ENCODE data around the gene TMEM205.

Gene TMEM205

DNA sequence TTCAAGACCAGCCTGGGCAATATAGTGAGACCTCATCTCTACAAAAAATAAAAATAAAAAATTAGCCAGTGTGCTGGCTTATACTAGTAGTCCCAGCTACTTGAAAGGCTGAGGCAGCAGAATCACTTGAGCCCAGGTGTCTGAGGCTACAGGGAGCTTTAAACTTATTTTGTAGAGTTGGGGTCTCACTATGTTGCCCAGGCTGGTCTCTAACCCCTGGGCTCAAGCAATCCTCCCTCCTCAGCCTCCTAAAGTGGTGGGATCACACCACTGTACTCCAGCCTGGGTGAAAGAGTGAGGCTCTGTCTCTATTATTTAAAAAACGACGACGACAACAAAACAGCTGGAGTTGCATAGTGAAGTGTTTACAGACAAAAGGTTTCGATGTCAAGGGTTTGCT, 14.6 kb downstream of the TMEM205 start:
- no peak overlapping the region for H2AFZ ChIP-seq (ENCODE audit: low read length)
- no peaks in the 10 kb centered on the region for H3K9me3 ChIP-seq (ENCODE audit: insufficient read depth, low read depth, low read length)
- H3K27me3 ChIP-seq (ENCODE audit: insufficient read depth, low read length, poor library complexity, severe bottlenecking) = no peaks in the 10 kb centered on the region
- no peaks in the 10 kb centered on the region for H3F3A ChIP-seq (ENCODE audit: low read depth)
- 0 out of 2 replicates have a peak, but pooled peaks cover 4% of the 10 kb centered on the region for H3K79me2 ChIP-seq (ENCODE audit: insufficient read depth, low read length)
- no peaks in the 10 kb centered on the region for H3K9me2 ChIP-seq (replicated peaks; ENCODE audit: low read depth, low read length)
- peaks cover 3% of the 10 kb centered on the region for H3K4me1 ChIP-seq (ENCODE audit: insufficient read depth, low read length, poor library complexity, severe bottlenecking)
- H3K9ac ChIP-seq (ENCODE audit: low read depth, low read length, poor library complexity, severe bottlenecking) = no peak overlapping the region
- no peaks in the 10 kb centered on the region for H3K36me3 ChIP-seq (ENCODE audit: insufficient read depth, low read length)
- TF ChIP-seq, protein P1, sequence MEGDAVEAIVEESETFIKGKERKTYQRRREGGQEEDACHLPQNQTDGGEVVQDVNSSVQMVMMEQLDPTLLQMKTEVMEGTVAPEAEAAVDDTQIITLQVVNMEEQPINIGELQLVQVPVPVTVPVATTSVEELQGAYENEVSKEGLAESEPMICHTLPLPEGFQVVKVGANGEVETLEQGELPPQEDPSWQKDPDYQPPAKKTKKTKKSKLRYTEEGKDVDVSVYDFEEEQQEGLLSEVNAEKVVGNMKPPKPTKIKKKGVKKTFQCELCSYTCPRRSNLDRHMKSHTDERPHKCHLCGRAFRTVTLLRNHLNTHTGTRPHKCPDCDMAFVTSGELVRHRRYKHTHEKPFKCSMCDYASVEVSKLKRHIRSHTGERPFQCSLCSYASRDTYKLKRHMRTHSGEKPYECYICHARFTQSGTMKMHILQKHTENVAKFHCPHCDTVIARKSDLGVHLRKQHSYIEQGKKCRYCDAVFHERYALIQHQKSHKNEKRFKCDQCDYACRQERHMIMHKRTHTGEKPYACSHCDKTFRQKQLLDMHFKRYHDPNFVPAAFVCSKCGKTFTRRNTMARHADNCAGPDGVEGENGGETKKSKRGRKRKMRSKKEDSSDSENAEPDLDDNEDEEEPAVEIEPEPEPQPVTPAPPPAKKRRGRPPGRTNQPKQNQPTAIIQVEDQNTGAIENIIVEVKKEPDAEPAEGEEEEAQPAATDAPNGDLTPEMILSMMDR (conservative IDR thresholded peaks at IDR 0.05; ENCODE audit: low read length) = no peak
- no peak for TF ChIP-seq EZH2phosphoT487 (IDR thresholded peaks at IDR 0.05; ENCODE audit: borderline replicate concordance)
- no peak overlapping the region for H3K4me2 ChIP-seq (ENCODE audit: low read depth, low read length, poor library complexity, severe bottlenecking)
- H3K4me3 ChIP-seq (ENCODE audit: low read length, poor library complexity, severe bottlenecking) = no peak overlapping the region
- no peaks in the 10 kb centered on the region for H4K20me1 ChIP-seq (ENCODE audit: insufficient read depth, low read length, poor library complexity, severe bottlenecking)

DNA sequence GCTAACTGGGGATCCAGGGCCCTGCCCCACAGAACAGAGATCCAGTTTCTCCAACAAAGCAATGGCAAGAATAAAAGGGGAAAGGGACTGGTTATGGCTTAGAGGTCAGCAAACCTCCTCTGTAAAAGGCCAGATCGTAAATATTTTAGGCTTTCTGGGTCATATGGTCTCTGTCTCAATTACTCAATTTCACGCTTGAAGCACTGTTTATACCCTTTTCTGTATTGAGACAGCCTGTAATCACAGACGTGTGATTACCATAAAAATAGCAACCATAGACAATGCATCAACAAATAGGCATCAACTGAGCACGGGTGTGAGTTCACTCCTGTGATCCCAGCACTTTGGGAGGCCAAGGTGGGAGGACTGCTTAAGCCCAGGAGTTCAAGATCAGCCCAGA, 15.9 kb downstream of the TMEM205 start:
- H3F3A ChIP-seq (ENCODE audit: low read depth) = no peaks in the 10 kb centered on the region
- no peak overlapping the region for H2AFZ ChIP-seq (ENCODE audit: low read length)
- H3K4me3 ChIP-seq (ENCODE audit: low read length, poor library complexity, severe bottlenecking) = no peak overlapping the region
- no peaks in the 10 kb centered on the region for H3K36me3 ChIP-seq (ENCODE audit: insufficient read depth, low read length)
- no peaks in the 10 kb centered on the region for H3K9me3 ChIP-seq (ENCODE audit: insufficient read depth, low read depth, low read length)
- peaks cover 10% of the 10 kb centered on the region for H3K4me1 ChIP-seq (ENCODE audit: insufficient read depth, low read length, poor library complexity, severe bottlenecking)
- no peak overlapping the region for H3K4me2 ChIP-seq (ENCODE audit: low read depth, low read length, poor library complexity, severe bottlenecking)
- no peaks in the 10 kb centered on the region for H4K20me1 ChIP-seq (ENCODE audit: insufficient read depth, low read length, poor library complexity, severe bottlenecking)
- H3K79me2 ChIP-seq (ENCODE audit: insufficient read depth, low read length) = peaks cover 9% of the 10 kb centered on the region; the same call in 1 of the 2 replicates
- no peaks in the 10 kb centered on the region for H3K27me3 ChIP-seq (ENCODE audit: insufficient read depth, low read length, poor library complexity, severe bottlenecking)
- H3K9ac ChIP-seq (ENCODE audit: low read depth, low read length, poor library complexity, severe bottlenecking) = no peak overlapping the region
- no peaks in the 10 kb centered on the region for H3K9me2 ChIP-seq (replicated peaks; ENCODE audit: low read depth, low read length)
- TF ChIP-seq, protein P1 (conservative IDR thresholded peaks at IDR 0.05; ENCODE audit: low read length) = no peak
- no peak for TF ChIP-seq EZH2phosphoT487 (IDR thresholded peaks at IDR 0.05; ENCODE audit: borderline replicate concordance)

DNA sequence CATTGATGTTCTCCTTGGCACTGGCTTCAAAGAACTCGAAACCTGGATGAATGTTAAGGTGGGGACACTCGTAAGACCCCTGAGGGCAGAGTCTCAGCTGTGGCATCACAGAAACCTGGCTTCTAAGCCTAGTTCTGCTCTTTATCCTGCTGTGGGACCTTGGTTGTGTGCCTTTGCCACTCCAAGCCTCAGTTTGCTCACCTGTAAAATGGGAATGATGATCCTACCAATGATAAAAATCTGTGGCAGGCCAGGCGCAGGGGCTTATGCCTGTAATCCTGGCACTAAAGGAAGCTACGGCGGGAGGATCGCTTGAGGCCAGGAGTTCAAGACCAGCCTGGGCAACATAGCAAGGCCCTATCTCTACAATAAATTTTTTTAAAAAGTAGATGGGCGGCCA, 20.5 kb downstream of the TMEM205 start:
- H3K9me2 ChIP-seq (replicated peaks; ENCODE audit: low read depth, low read length) = no peaks in the 10 kb centered on the region
- H3K9me3 ChIP-seq (ENCODE audit: insufficient read depth, low read depth, low read length) = no peaks in the 10 kb centered on the region
- H2AFZ ChIP-seq (ENCODE audit: low read length) = no peak overlapping the region
- peaks cover 9% of the 10 kb centered on the region; the same call in 1 of the 2 replicates for H3K79me2 ChIP-seq (ENCODE audit: insufficient read depth, low read length)
- TF ChIP-seq EZH2phosphoT487 (IDR thresholded peaks at IDR 0.05; ENCODE audit: borderline replicate concordance) = no peak
- TF ChIP-seq, protein P1 (conservative IDR thresholded peaks at IDR 0.05; ENCODE audit: low read length) = no peak
- no peaks in the 10 kb centered on the region for H4K20me1 ChIP-seq (ENCODE audit: insufficient read depth, low read length, poor library complexity, severe bottlenecking)
- H3K4me2 ChIP-seq (ENCODE audit: low read depth, low read length, poor library complexity, severe bottlenecking) = no peak overlapping the region
- H3K4me3 ChIP-seq (ENCODE audit: low read length, poor library complexity, severe bottlenecking) = no peak overlapping the region
- H3K27me3 ChIP-seq (ENCODE audit: insufficient read depth, low read length, poor library complexity, severe bottlenecking) = no peaks in the 10 kb centered on the region
- H3F3A ChIP-seq (ENCODE audit: low read depth) = peaks cover 6% of the 10 kb centered on the region; the same call in 1 of the 2 replicates
- H3K4me1 ChIP-seq (ENCODE audit: insufficient read depth, low read length, poor library complexity, severe bottlenecking) = peaks cover 44% of the 10 kb centered on the region
- H3K36me3 ChIP-seq (ENCODE audit: insufficient read depth, low read length) = no peaks in the 10 kb centered on the region
- H3K9ac ChIP-seq (ENCODE audit: low read depth, low read length, poor library complexity, severe bottlenecking) = peak overlapping the region; percentile 92
